Activated CD4-positive, alpha-beta T cell treated with anti-CD3 and anti-CD28 coated beads, Interleukin-2, amount 50 U/mL, for 16 hours (primary cell): ENCODE data around the gene CEMP1.
A peak's percentile ranks its signal among the peaks of the same experiment; 100 is the strongest.
"Not testable (repeated sequence)": the region's sequence is repeated elsewhere in the genome, so short reads cannot be mapped to it uniquely, and the experiment has no call there.

ENCODE experiments used
- DNase-seq: peaks from one replicate; pipeline ENCODE4 v3.0.0-alpha.2; 2020

Gene CEMP1

GRCh38 chr16:2534335-2534734 is 3.1 kb upstream of the CEMP1 start:
- DNase-seq: not testable (repeated sequence)

- DNase-seq: no peak
Observed at GRCh38 chr16:2533912-2534311, 2.7 kb upstream of the CEMP1 start.

GRCh38 chr16:2533142-2533755 is 2.0 kb upstream of the CEMP1 start:
- DNase-seq: not testable (repeated sequence)

- peak; percentile 82 for DNase-seq
Observed at GRCh38 chr16:2532494-2533141, 1.4 kb upstream of the CEMP1 start.

- peak; percentile 98 for DNase-seq
Observed at GRCh38 chr16:2531696-2532493, 687 bp upstream of the CEMP1 start.

GRCh38 chr16:2530629-2531318 is 434 bp downstream of the CEMP1 start:
- DNase-seq: no peak

- no peak for DNase-seq
Observed at GRCh38 chr16:2529961-2530628, 1.1 kb downstream of the CEMP1 start.

- no peak for DNase-seq
Observed at GRCh38 chr16:2529061-2529931, 1.9 kb downstream of the CEMP1 start.

GRCh38 chr16:2528161-2529060 is 2.8 kb downstream of the CEMP1 start:
- DNase-seq: no peak

GRCh38 chr16:2527784-2528100 is 3.5 kb downstream of the CEMP1 start:
- DNase-seq: no peak

- DNase-seq: no peak
Observed at GRCh38 chr16:2527071-2527783, 4.0 kb downstream of the CEMP1 start.

GRCh38 chr16:2526135-2526534 is 5.1 kb downstream of the CEMP1 start:
- no peak for DNase-seq

GRCh38 chr16:2524339-2524938 is 6.8 kb downstream of the CEMP1 start:
- DNase-seq: no peak

GRCh38 chr16:2523801-2524231 is 7.4 kb downstream of the CEMP1 start:
- no peak for DNase-seq

GRCh38 chr16:2520784-2521531 is 10.2 kb downstream of the CEMP1 start:
- peak; percentile 54 for DNase-seq

- DNase-seq: peak; percentile 91
Observed at GRCh38 chr16:2520097-2520783, 11.0 kb downstream of the CEMP1 start, which contains the start of gene AMDHD2. Gene AMDHD2 (plus strand): TSS chr16:2520371. CDS start chr16:2520459, 88 bp downstream.

GRCh38 chr16:2519711-2520080 is 11.5 kb downstream of the CEMP1 start:
- DNase-seq: no peak
